ENCODE measurements around the gene TMEM200A. TPM values are rescaled to one million over a fixed set of nuclear protein-coding genes. Genes with fewer than 3 reads are reported as not detected.
A peak's percentile ranks its signal among the peaks of the same experiment; 100 is the strongest.

Gene TMEM200A
- total and polyA plus RNA-seq, 5 donors from 2014 or later, result 0.07 to 1.1 (median 0.40) TPM

GRCh38 chr6:130452336-130452735 is 86.5 kb downstream of the TMEM200A start:
- Mint-ChIP-seq H3K4me3 (no peak overlapping the region), H3K4me1 (peaks cover 0 to 10% (median 3%) of the 10 kb centered on the region in 4 donors), H3K36me3 (no peaks in the 10 kb centered on the region), H3K9me3 (peaks cover 0 to 1% (median 0%) of the 10 kb centered on the region in 7 donors), H3K27me3 (peaks cover 4% of the 10 kb centered on the region), H3K27ac (no peak overlapping the region)
- Histone ChIP-seq H3K27ac (ENCODE audit: insufficient read depth, low read length, poor library complexity, severe bottlenecking) (no peak overlapping the region), H3K4me1 (ENCODE audit: control insufficient read depth, insufficient read depth, low read length, poor library complexity, severe bottlenecking) (no peaks in the 10 kb centered on the region), H3K9me3 (ENCODE audit: control insufficient read depth in 2 of 2, low read length in 2 of 2) (no peaks in the 10 kb centered on the region), H3K27me3 (ENCODE audit: control insufficient read depth, insufficient read depth, low read length) (peaks cover 1% of the 10 kb centered on the region), H3K36me3 (ENCODE audit: control insufficient read depth, insufficient read depth, low read length) (no peaks in the 10 kb centered on the region), H3K4me3 (ENCODE audit: low read depth, low read length) (no peak overlapping the region)
- ATAC-seq (ENCODE audit: low read depth in 2 of 2), result no peak
- DNase-seq, result no peak

- H3K27me3 ChIP-seq (ENCODE audit: control insufficient read depth, insufficient read depth, low read length), result peaks cover 1% of the 10 kb centered on the region
- H3K27ac ChIP-seq (ENCODE audit: insufficient read depth, low read length, poor library complexity, severe bottlenecking), result no peak overlapping the region
- H3K4me1 ChIP-seq (ENCODE audit: control insufficient read depth, insufficient read depth, low read length, poor library complexity, severe bottlenecking), result no peaks in the 10 kb centered on the region
- H3K4me3 ChIP-seq (ENCODE audit: low read depth, low read length), result no peak overlapping the region
- Mint-ChIP-seq H3K27ac (no peak overlapping the region), H3K27me3 (peaks cover 4% of the 10 kb centered on the region), H3K4me3 (no peak overlapping the region), H3K9me3 (peaks cover 0 to 1% (median 0%) of the 10 kb centered on the region in 7 donors), H3K36me3 (no peaks in the 10 kb centered on the region), H3K4me1 (peaks cover 0 to 10% (median 3%) of the 10 kb centered on the region in 4 donors)
- no peaks in the 10 kb centered on the region for H3K9me3 ChIP-seq (ENCODE audit: control insufficient read depth in 2 of 2, low read length in 2 of 2)
- peak in 1 of 2 donors; percentile 61 for ATAC-seq (ENCODE audit: low read depth in 2 of 2)
- no peaks in the 10 kb centered on the region for H3K36me3 ChIP-seq (ENCODE audit: control insufficient read depth, insufficient read depth, low read length)
- DNase-seq, result peak in 2 of 3 donors; percentile 10 to 14
These were observed 87.4 kb downstream of the TMEM200A start for GRCh38 chr6:130453230-130453629.

GRCh38 chr6:130457605-130458004 is 91.8 kb downstream of the TMEM200A start:
- Mint-ChIP-seq H3K9me3 (peaks cover 0 to 3% (median 0%) of the 10 kb centered on the region in 7 donors), H3K4me1 (peaks cover 0 to 10% (median 4%) of the 10 kb centered on the region in 4 donors), H3K27me3 (peaks cover 4% of the 10 kb centered on the region), H3K36me3 (no peaks in the 10 kb centered on the region), H3K27ac (no peak overlapping the region), H3K4me3 (no peak overlapping the region)
- DNase-seq (no peak), ATAC-seq (ENCODE audit: low read depth in 2 of 2) (no peak)
- Histone ChIP-seq H3K4me1 (ENCODE audit: control insufficient read depth, insufficient read depth, low read length, poor library complexity, severe bottlenecking) (no peaks in the 10 kb centered on the region), H3K9me3 (ENCODE audit: control insufficient read depth in 2 of 2, low read length in 2 of 2) (no peaks in the 10 kb centered on the region), H3K27ac (ENCODE audit: insufficient read depth, low read length, poor library complexity, severe bottlenecking) (no peak overlapping the region), H3K4me3 (ENCODE audit: low read depth, low read length) (no peak overlapping the region), H3K27me3 (ENCODE audit: control insufficient read depth, insufficient read depth, low read length) (peaks cover 1% of the 10 kb centered on the region), H3K36me3 (ENCODE audit: control insufficient read depth, insufficient read depth, low read length) (no peaks in the 10 kb centered on the region)

DNA sequence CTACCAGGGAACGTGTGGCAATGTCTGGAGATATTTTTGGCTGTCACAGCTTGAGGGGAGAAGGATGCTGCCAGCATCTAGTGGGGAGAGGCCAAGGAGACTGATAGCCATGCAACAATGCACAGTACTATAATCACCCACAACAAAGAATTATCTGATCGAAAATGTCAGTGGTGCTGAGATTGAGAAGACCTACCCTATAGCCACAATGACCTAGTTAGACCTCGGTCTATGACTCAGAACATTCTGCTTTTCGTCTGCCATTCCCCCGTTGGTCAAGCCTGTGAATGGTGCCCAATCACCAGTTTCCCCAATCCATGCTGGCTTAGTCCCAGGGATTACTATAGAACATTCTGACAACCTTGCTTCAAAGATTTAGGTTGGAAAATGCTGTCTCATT is 93.5 kb downstream of the TMEM200A start:
- no peak for DNase-seq
- no peaks in the 10 kb centered on the region for H3K9me3 ChIP-seq (ENCODE audit: control insufficient read depth in 2 of 2, low read length in 2 of 2)
- H3K36me3 ChIP-seq (ENCODE audit: control insufficient read depth, insufficient read depth, low read length), result no peaks in the 10 kb centered on the region
- H3K27me3 ChIP-seq (ENCODE audit: control insufficient read depth, insufficient read depth, low read length), result peaks cover 1% of the 10 kb centered on the region
- no peaks in the 10 kb centered on the region for H3K36me3 Mint-ChIP-seq
- no peak overlapping the region for H3K27ac ChIP-seq (ENCODE audit: insufficient read depth, low read length, poor library complexity, severe bottlenecking)
- no peaks in the 10 kb centered on the region for H3K27me3 Mint-ChIP-seq
- H3K4me3 ChIP-seq (ENCODE audit: low read depth, low read length), result no peak overlapping the region
- peak overlapping the region in 1 of 3 donors; percentile 45 for H3K27ac Mint-ChIP-seq
- H3K9me3 Mint-ChIP-seq, result peaks cover 0 to 3% (median 0%) of the 10 kb centered on the region in 7 donors
- H3K4me1 Mint-ChIP-seq, result peaks cover 0 to 5% (median 1%) of the 10 kb centered on the region in 4 donors
- H3K4me1 ChIP-seq (ENCODE audit: control insufficient read depth, insufficient read depth, low read length, poor library complexity, severe bottlenecking), result no peaks in the 10 kb centered on the region
- no peak for ATAC-seq (ENCODE audit: low read depth in 2 of 2)
- H3K4me3 Mint-ChIP-seq, result no peak overlapping the region

DNA sequence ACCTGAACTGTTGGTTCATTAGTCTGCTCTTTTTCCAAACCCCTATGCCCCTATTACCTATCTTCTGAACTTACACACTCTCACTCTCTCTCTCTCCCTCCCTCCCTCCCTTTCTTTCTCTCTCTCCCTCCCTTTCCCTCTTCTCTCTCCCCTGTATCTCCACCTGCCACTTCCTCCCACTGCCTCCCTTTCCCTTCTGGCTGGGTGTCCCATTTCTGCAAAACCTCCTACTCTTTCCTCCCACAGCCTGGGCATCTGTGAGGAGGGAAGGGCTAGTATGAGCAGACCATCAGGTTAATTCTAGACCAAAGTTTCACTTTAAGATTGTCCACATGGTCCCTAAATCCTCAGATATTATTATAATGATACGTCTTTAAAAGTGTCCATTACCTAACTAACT is 95.1 kb downstream of the TMEM200A start:
- Histone ChIP-seq H3K36me3 (ENCODE audit: control insufficient read depth, insufficient read depth, low read length) (no peaks in the 10 kb centered on the region), H3K4me1 (ENCODE audit: control insufficient read depth, insufficient read depth, low read length, poor library complexity, severe bottlenecking) (no peaks in the 10 kb centered on the region), H3K4me3 (ENCODE audit: low read depth, low read length) (no peak overlapping the region), H3K27ac (ENCODE audit: insufficient read depth, low read length, poor library complexity, severe bottlenecking) (no peak overlapping the region), H3K27me3 (ENCODE audit: control insufficient read depth, insufficient read depth, low read length) (no peaks in the 10 kb centered on the region), H3K9me3 (ENCODE audit: control insufficient read depth in 2 of 2, low read length in 2 of 2) (no peaks in the 10 kb centered on the region)
- Mint-ChIP-seq H3K9me3 (peaks cover 0 to 3% (median 0%) of the 10 kb centered on the region in 7 donors), H3K36me3 (no peaks in the 10 kb centered on the region), H3K27ac (no peak overlapping the region), H3K4me1 (peaks cover 0 to 2% (median 0%) of the 10 kb centered on the region in 4 donors), H3K4me3 (no peak overlapping the region), H3K27me3 (no peaks in the 10 kb centered on the region)
- ATAC-seq (ENCODE audit: low read depth in 2 of 2) (no peak), DNase-seq (no peak)

DNA sequence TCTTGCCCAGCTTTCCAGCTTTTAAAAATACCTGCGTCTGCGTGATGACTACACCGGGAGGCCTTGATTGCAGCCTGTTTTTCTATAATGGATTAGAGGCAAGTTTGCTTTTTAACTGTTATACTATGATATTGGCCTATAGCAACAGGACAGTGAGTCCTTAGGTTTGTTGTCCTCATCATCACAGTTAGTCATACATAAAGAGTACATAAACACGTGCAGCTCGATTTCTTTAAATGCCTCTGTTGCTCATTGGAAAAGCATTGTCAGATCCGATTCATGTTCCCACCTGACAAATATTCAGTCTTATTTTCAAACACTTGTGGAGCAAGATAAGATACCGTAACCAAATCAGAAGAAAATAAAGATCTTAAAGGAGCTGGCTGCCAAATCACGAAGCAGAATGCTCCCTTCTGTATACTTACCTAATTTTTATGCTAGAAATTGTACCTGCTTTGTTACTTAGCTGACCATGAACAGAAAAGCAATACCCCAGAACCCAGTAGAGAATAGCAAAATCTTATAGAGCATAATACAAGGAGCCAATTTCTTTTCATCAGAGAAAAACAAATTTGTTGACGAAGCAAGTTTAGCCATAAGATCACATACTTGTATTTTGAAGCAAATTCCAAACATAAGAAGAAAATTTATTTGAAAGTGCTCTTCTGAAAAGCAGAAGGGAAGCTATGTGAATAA is 100.4 kb downstream of the TMEM200A start:
- Mint-ChIP-seq H3K9me3 (no peaks in the 10 kb centered on the region), H3K27me3 (peaks cover 4% of the 10 kb centered on the region), H3K36me3 (no peaks in the 10 kb centered on the region), H3K27ac (no peak overlapping the region), H3K4me3 (no peak overlapping the region), H3K4me1 (peaks cover 0 to 2% (median 0%) of the 10 kb centered on the region in 4 donors)
- Histone ChIP-seq H3K27ac (ENCODE audit: insufficient read depth, low read length, poor library complexity, severe bottlenecking) (no peak overlapping the region), H3K4me3 (ENCODE audit: low read depth, low read length) (no peak overlapping the region), H3K4me1 (ENCODE audit: control insufficient read depth, insufficient read depth, low read length, poor library complexity, severe bottlenecking) (no peaks in the 10 kb centered on the region), H3K9me3 (ENCODE audit: control insufficient read depth in 2 of 2, low read length in 2 of 2) (no peaks in the 10 kb centered on the region), H3K27me3 (ENCODE audit: control insufficient read depth, insufficient read depth, low read length) (no peaks in the 10 kb centered on the region), H3K36me3 (ENCODE audit: control insufficient read depth, insufficient read depth, low read length) (no peaks in the 10 kb centered on the region)
- ATAC-seq (ENCODE audit: low read depth in 2 of 2), result no peak
- no peak for DNase-seq

- ATAC-seq (ENCODE audit: low read depth in 2 of 2) (no peak), DNase-seq (no peak)
- Histone ChIP-seq H3K4me1 (ENCODE audit: control insufficient read depth, insufficient read depth, low read length, poor library complexity, severe bottlenecking) (no peaks in the 10 kb centered on the region), H3K27me3 (ENCODE audit: control insufficient read depth, insufficient read depth, low read length) (no peaks in the 10 kb centered on the region), H3K9me3 (ENCODE audit: control insufficient read depth in 2 of 2, low read length in 2 of 2) (no peaks in the 10 kb centered on the region), H3K4me3 (ENCODE audit: low read depth, low read length) (no peak overlapping the region), H3K27ac (ENCODE audit: insufficient read depth, low read length, poor library complexity, severe bottlenecking) (no peak overlapping the region), H3K36me3 (ENCODE audit: control insufficient read depth, insufficient read depth, low read length) (no peaks in the 10 kb centered on the region)
- Mint-ChIP-seq H3K4me1 (peaks cover 0 to 2% (median 0%) of the 10 kb centered on the region in 4 donors), H3K4me3 (no peak overlapping the region), H3K27me3 (peaks cover 4% of the 10 kb centered on the region), H3K9me3 (peaks cover 0 to under 1% (median 0%) of the 10 kb centered on the region in 7 donors), H3K36me3 (no peaks in the 10 kb centered on the region), H3K27ac (no peak overlapping the region)
These were observed 100.9 kb downstream of the TMEM200A start for GRCh38 chr6:130466748-130467061.

Data from CD4-positive, CD25-positive, alpha-beta regulatory T cell (primary cell).